HG03175 (cell line): ENCODE results near the gene KIF4A.
A peak's percentile ranks its signal among the peaks of the same experiment; 100 is the strongest.
"Not testable (repeated sequence)": the region's sequence is repeated elsewhere in the genome, so short reads cannot be mapped to it uniquely, and the experiment has no call there.

Experiments used
- ATAC-seq: cut with Tn5 transposase; IDR thresholded peaks from one replicate; pipeline ENCODE4 v1.9.1; 2021; ENCODE audit warnings: mild to moderate bottlenecking, moderate library complexity; ENCODE audit not compliant: unreplicated experiment

Gene KIF4A

GRCh38 chrX:70289168-70289792 lies 624 bp upstream of the KIF4A start:
- ATAC-seq: peak; percentile 4

DNA sequence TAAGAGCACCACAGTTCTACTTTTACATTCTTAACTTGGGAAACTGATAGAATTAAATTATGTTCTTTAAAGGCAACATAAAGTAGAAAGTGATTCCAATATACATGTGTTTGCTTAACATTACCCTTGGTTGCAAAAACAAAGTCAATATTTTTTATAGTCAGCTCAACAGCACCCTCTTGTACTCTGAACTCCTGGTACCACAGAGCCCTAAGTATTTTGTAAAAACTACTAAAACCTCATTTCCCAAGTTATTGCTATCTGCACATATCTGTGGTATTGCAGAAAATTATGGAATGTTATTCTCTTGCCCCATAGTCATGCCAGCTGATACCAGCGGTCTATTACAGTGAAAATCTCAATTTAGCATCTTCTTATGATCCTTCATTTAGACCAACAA lies 2.9 kb downstream of the KIF4A start:
- no peak for ATAC-seq

DNA sequence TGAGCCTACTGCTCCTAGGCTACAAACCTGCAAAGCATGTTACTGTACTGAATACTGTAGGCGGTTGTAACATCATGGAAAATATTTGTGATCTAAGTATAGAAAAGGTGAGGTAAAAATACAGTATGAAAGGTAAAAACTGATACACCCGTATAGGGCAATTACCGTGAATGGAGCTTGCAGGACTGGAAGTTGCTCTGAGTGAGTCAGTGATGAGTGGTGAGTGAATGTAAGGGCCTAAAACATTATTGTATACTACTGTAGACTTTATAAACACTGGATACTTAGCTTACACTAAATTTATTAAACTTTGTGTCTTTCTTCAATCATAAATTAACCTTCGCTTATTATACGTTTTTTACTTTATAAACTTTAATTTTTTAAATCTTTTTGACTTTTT lies 3.7 kb downstream of the KIF4A start:
- no peak for ATAC-seq

DNA sequence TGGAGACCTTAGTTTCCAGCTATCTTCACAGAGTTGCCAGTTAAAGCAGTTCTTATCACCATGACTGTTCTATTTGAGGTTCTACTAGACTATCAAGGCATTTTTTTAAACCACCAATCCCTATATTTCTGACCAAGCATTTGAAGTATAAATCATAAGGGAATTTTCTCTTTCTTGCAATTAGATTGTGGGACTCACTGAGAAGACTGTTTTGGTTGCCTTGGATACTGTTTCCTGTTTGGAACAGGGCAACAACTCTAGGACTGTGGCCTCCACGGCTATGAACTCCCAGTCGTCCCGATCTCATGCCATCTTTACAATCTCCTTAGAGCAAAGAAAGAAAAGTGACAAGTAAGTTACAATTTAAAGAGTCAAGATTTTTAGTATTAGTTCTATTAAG lies 11.8 kb downstream of the KIF4A start:
- ATAC-seq: no peak

- ATAC-seq: no peak
These were observed 23.6 kb downstream of the KIF4A start for GRCh38 chrX:70313503-70313902.

DNA sequence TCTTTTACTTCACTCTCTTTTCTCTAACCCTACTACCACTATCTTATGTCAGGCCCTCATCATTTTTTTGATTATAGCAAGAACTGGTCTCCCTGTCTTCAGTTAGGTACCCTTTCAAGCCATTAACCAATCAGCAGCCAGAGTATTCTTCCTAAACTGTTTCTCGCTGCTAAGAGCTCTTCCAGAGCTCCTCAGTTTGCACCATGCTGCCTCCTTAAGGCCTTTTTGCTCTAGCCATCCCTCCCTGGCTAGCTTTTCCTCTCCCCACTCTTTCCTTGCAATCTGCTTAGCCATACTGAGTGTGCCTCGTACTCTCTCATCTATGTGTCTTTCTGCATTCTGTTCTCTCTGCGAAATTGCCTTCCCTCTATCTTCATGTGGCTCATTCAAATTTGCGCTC lies 32.9 kb downstream of the KIF4A start:
- ATAC-seq: no peak

GRCh38 chrX:70323628-70324027 lies 33.7 kb downstream of the KIF4A start:
- not testable (repeated sequence) for ATAC-seq

- ATAC-seq: no peak
These were observed 34.4 kb downstream of the KIF4A start for GRCh38 chrX:70324326-70324725.

DNA sequence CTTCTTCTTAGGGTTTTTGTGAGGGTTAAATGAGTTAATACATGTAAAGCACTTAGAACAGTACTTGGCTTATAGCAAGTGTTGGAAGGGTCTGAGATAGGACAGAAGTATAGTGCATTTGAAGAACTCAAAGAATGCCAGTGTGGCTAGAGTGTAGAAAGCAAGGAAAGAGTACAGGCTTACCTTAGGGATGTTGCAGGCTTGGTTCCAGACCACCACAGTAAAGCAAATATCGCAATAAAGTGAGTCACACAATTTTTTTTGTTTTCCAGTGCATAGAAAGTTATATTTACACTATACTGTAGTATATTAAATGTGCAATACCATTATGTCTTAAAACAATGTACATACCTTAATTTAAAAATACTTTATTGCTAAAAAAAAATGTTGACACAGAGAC lies 41.3 kb downstream of the KIF4A start:
- ATAC-seq: no peak

DNA sequence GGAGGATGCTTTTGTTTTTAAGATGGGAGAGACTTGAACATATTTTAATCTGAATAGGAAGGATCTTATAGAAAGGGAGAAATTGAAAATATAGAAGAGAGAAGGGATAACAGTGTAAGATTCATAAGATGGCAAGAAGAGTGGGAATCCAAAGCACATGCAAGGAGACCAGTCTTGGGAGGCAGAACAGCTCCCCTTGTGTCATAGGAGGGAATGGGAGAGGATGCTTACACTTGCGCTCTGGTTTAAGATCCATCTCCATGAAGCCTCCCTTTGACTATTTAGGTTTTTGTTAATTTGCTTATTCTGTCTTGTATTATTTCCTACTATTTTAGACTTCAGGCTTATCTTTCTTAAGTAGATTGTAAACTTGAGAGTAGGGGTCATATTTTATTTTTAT lies 42.7 kb downstream of the KIF4A start:
- ATAC-seq: no peak

DNA sequence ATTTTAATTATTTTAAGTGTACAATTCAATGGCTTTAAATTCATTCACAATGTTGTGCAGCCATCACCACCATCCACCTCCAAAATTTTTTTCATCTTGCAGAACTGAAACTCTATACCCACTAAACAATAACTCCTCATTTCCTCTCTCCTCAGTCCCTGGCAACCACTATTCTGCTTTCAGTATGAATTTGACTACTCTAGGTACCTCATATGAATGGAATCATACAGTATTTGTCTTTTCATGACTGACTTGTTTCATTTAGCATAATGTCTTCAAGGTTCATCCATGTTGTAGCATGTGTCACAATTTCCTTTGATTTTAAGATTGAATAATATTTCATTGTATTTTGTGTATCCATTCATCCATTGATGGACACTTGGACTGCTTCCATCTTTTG lies 46.9 kb downstream of the KIF4A start:
- ATAC-seq: peak; percentile 100

DNA sequence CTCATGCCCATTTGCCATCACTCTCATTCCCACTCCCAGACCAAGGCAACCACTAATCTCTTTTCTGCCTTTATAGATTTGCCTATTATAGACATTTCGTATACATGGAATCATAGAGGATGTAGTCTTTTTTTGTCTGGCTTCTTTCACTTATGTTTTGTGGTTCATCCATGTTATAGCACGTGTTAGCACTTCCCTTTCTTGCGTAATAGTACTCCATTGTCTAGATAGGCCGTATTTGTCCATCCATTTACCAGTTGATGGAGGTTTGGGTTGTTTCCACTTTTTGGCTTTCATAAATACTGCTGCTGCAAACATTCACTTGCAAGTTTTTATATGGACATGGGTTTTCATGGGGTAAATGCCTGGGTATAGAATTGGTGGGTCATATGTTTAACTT lies 48.4 kb downstream of the KIF4A start:
- ATAC-seq: no peak

GRCh38 chrX:70343435-70343834 lies 53.5 kb downstream of the KIF4A start:
- no peak for ATAC-seq

DNA sequence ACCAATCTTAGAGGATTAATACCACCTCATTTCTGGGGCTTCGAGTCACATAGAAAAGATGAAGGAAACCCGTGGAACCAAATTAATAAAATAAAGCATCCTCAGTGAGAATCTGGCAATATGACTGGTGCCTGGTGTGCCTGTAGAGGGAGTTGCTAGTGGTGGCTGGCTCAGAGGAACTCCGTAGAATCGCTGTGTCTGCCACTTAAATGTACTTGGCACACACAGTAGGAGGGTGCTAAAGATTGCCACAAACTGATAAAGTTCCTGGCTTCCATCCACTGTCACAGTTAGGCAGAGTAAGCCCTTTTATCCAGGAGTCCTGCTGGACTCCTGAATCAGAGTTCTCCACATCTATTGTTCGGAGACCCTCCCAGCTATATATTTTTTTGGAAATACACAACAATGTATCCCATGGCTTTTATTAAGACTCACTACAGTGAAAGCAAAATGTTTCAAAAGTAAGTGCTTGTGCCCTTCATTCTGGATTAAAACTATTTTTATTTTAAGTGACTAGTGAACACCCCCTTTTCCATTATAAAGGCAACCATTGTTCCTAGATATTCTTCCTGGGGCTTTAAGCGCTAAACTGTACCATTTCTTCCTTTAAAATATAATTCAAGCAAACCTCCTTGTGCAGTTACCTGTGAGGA lies 56.6 kb downstream of the KIF4A start:
- no peak for ATAC-seq

DNA sequence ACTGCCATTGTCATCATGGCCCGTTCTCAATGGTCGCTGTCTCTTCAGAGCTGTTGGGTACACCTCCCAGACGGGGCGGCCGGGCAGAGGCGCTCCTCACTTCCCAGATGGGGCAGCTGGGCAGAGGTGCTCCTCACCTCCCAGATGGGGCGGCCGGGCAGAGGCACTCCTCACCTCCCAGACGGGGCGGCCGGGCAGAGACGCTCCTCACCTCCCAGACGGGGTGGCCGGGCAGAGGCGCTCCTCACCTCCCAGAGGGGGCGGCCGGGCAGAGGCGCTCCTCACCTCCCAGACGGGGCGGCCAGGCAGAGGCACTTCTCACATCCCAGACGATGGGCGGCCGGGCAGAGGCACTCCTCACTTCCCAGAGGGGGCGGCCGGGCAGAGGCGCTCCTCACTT lies 58.9 kb downstream of the KIF4A start:
- not testable (repeated sequence) for ATAC-seq

DNA sequence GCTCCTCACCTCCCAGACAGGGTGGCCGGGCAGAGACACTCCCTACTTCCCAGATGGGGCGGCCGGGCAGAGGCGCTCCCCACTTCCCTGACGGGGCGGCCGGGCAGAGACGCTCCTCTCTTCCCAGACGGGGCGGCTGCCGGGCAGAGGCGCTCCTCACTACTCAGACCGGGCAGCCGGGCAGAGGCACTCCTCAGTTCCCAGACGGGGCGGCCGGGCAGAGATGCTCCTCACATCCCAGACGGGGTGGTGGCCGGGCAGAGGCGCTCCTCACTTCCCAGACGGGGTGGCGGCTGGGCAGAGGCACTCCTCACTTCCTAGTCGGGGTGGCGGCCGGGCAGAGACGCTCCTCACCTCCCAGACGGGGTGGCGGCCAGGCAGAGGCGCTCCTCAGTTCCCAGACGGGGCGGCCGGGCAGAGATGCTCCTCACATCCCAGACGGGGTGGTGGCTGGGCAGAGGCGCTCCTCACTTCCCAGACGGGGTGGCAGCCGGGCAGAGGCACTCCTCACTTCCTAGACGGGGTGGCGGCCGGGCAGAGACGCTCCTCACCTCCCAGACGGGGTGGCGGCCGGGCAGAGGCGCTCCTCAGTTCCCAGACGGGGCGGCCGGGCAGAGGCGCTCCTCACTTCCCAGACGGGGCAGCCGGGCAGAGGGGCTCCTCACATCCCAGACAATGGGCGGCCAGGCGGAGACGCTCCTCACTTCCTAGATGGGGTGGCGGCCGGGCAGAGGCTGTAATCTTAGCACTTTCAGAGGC lies 59.6 kb downstream of the KIF4A start:
- not testable (repeated sequence) for ATAC-seq

- no peak for ATAC-seq
These were observed 62.6 kb downstream of the KIF4A start for GRCh38 chrX:70352496-70352895.

DNA sequence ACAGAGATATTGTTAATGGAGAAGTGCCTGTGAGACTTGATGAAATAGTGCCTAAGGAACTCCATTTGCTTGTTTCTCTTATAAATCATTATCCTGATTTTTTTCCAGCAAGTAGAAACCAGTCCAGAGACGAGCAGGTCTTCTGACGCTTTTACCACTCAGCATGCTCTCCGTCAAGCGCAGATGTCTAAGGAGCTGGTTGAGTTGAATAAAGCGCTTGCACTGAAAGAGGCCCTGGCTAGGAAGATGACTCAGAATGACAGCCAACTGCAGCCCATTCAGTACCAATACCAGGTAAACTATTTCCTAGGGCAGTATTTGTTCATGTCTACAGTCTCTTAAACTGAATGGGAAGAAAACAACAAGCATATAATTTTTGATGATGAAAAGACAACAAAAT lies 63.6 kb downstream of the KIF4A start:
- no peak for ATAC-seq

- ATAC-seq: no peak
These were observed 64.8 kb downstream of the KIF4A start for GRCh38 chrX:70354716-70355115.

DNA sequence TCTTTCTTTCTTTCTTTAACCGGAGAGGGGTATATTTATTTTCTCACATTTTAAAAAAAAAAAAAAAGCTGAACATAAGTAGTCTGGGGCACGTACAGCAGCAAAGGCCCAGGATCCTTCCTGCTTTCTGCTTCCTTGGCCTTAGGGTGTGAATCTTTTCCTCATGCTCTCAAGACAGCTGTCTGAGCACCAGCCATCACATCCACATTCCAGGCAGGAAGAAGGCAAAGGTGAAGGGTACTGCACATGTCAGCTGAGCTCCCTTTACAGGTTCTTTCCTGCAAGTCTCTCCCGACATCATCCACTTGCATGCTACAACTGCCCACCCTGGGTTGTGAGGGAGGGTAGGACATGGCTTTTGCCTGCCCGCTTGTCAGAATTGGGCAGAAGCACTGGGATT lies 69.6 kb downstream of the KIF4A start:
- no peak for ATAC-seq

- ATAC-seq: no peak
These were observed 70.5 kb downstream of the KIF4A start for GRCh38 chrX:70360366-70360765.

DNA sequence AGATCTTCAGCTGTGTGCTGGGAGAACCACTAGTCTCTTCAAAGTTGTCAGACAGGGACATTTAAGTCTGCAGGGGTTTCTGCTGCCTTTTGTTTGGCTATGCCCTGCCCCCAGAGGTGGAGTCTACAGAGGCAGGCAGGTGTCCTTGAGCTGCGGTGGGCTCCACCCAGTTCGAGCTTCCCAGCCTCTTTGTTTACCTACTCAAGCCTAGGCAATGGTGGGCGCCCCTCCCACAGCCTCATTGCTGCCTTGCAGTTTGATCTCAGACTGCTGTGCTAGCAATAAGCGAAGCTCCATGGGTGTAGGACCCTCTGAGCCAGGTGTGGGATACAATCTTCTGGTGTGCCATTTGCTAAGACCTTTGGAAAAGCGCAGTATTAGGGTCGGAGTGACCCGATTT lies 78.8 kb downstream of the KIF4A start:
- not testable (repeated sequence) for ATAC-seq
